WTC11 (cell line): ENCODE results near the gene UBAP2. TPM values are rescaled to one million over a fixed set of nuclear protein-coding genes. Genes with fewer than 3 reads are reported as not detected.
A peak's percentile ranks its signal among the peaks of the same experiment; 100 is the strongest.

ENCODE experiments used
- ATF6 ChIP-seq: sonication (generic); formaldehyde crosslinking; IDR thresholded peaks from 2 replicates; pipeline ENCODE4 v1.8.1; 2023; ENCODE audit warnings: mild to moderate bottlenecking, missing genetic modification reagents
- E2F4 ChIP-seq: sonication (generic); formaldehyde crosslinking; IDR thresholded peaks from 2 replicates; pipeline ENCODE4 v1.8.1; 2022; ENCODE audit warnings: low read depth, mild to moderate bottlenecking, moderate library complexity, missing genetic modification reagents, borderline replicate concordance
- ELF4 ChIP-seq: sonication (generic); formaldehyde crosslinking; IDR thresholded peaks from 2 replicates; pipeline ENCODE4 v1.8.1; 2022; ENCODE audit warnings: low read depth, mild to moderate bottlenecking, moderate library complexity, missing genetic modification reagents
- EMX1 ChIP-seq: fragments of 250-450 bp; sonication (Bioruptor Pico); IDR thresholded peaks from 2 replicates; pipeline ENCODE4 v1.8.0; 2021; ENCODE audit warnings: mild to moderate bottlenecking
- ETV6 ChIP-seq: sonication (generic); formaldehyde crosslinking; IDR thresholded peaks from 2 replicates; pipeline ENCODE4 v1.8.1; 2022; ENCODE audit warnings: mild to moderate bottlenecking, missing genetic modification reagents
- GTF2I ChIP-seq: fragments of 250-450 bp; sonication (Bioruptor Pico); conservative IDR thresholded peaks from 2 replicates; pipeline ENCODE4 v1.4.0; 2021; ENCODE audit warnings: mild to moderate bottlenecking
- MLX ChIP-seq: sonication (generic); formaldehyde crosslinking; IDR thresholded peaks from 2 replicates; pipeline ENCODE4 v1.8.1; 2023; ENCODE audit warnings: mild to moderate bottlenecking, missing genetic modification reagents, moderate library complexity
- MXD4 ChIP-seq: fragments of 250-450 bp; sonication (Bioruptor Pico); IDR thresholded peaks from 2 replicates; pipeline ENCODE4 v1.8.0; 2021; ENCODE audit warnings: mild to moderate bottlenecking, moderate library complexity, borderline replicate concordance
- MYBL2 ChIP-seq: sonication (generic); formaldehyde crosslinking; IDR thresholded peaks from 2 replicates; pipeline ENCODE4 v1.8.1; 2023; ENCODE audit warnings: mild to moderate bottlenecking, moderate library complexity, missing genetic modification reagents
- NFATC4 ChIP-seq: fragments of 250-450 bp; sonication (Bioruptor Pico); IDR thresholded peaks from 2 replicates; pipeline ENCODE4 v1.9.0; 2021; ENCODE audit warnings: mild to moderate bottlenecking
- NR1H2 ChIP-seq: sonication (generic); formaldehyde crosslinking; IDR thresholded peaks from 2 replicates; pipeline ENCODE4 v1.9.0; 2021; ENCODE audit warnings: mild to moderate bottlenecking, moderate library complexity, missing genetic modification reagents
- RORB ChIP-seq: fragments of 250-450 bp; sonication (Bioruptor Pico); IDR thresholded peaks from 2 replicates; pipeline ENCODE4 v1.9.0; 2021; ENCODE audit warnings: mild to moderate bottlenecking
- STAT6 ChIP-seq: sonication (generic); formaldehyde crosslinking; conservative IDR thresholded peaks from 2 replicates; pipeline ENCODE4 v1.8.1; 2023; ENCODE audit warnings: mild to moderate bottlenecking, low read depth, missing genetic modification reagents, moderate library complexity
- TEAD4 ChIP-seq: sonication (generic); formaldehyde crosslinking; IDR thresholded peaks from 2 replicates; pipeline ENCODE4 v1.8.0; 2022; ENCODE audit warnings: mild to moderate bottlenecking, missing genetic modification reagents
- USF2 ChIP-seq: sonication (generic); formaldehyde crosslinking; IDR thresholded peaks from 2 replicates; pipeline ENCODE4 v1.8.1; 2023; ENCODE audit warnings: mild to moderate bottlenecking, missing genetic modification reagents, moderate library complexity
- ZBTB21 ChIP-seq: sonication (generic); formaldehyde crosslinking; IDR thresholded peaks from 2 replicates; pipeline ENCODE4 v1.8.1; 2023; ENCODE audit warnings: mild to moderate bottlenecking, missing genetic modification reagents, borderline replicate concordance
- ZNF317 ChIP-seq: sonication (generic); formaldehyde crosslinking; IDR thresholded peaks from 2 replicates; pipeline ENCODE4 v1.8.1; 2023; ENCODE audit warnings: low read depth, mild to moderate bottlenecking, moderate library complexity, missing genetic modification reagents, borderline replicate concordance
- ZNF396 ChIP-seq: fragments of 250-450 bp; sonication (Bioruptor Pico); IDR thresholded peaks from 2 replicates; pipeline ENCODE4 v1.8.0; 2021; ENCODE audit warnings: mild to moderate bottlenecking, moderate library complexity, borderline replicate concordance
- ZNF423 ChIP-seq: fragments of 250-450 bp; sonication (Bioruptor Pico); IDR thresholded peaks from 2 replicates; pipeline ENCODE4 v2.1.2; 2022; ENCODE audit warnings: mild to moderate bottlenecking, moderate library complexity
- ZNF671 ChIP-seq: fragments of 250-450 bp; sonication (Bioruptor Pico); IDR thresholded peaks from 2 replicates; pipeline ENCODE4 v1.8.0; 2021; ENCODE audit warnings: mild to moderate bottlenecking
- total RNA-seq: library from RNA; stranded (reverse); gene quantifications from 3 replicates; pipeline ENCODE4 v1.2.3, GENCODE V29; 2021
- TF ChIP-seq, protein P1 (sequence below): sonication (generic); formaldehyde crosslinking; conservative IDR thresholded peaks from 2 replicates; pipeline ENCODE4 v1.8.1; 2022; ENCODE audit warnings: mild to moderate bottlenecking, missing genetic modification reagents
- TF ChIP-seq, protein P2 (sequence below): sonication (generic); formaldehyde crosslinking; IDR thresholded peaks from 2 replicates; pipeline ENCODE4 v1.8.0; 2022; ENCODE audit warnings: mild to moderate bottlenecking, missing genetic modification reagents
- TF ChIP-seq, protein P3 (sequence below): sonication (generic); formaldehyde crosslinking; IDR thresholded peaks from 2 replicates; pipeline ENCODE4 v1.8.1; 2022; ENCODE audit warnings: mild to moderate bottlenecking, missing genetic modification reagents, moderate library complexity, borderline replicate concordance
- TF ChIP-seq, protein P4 (sequence below): sonication (generic); formaldehyde crosslinking; IDR thresholded peaks from 2 replicates; pipeline ENCODE4 v1.8.0; 2023; ENCODE audit warnings: mild to moderate bottlenecking, missing genetic modification reagents

UBAP2 gene
- total RNA-seq, 1 experiment from 2014 or later, result 63.9 TPM

DNA sequence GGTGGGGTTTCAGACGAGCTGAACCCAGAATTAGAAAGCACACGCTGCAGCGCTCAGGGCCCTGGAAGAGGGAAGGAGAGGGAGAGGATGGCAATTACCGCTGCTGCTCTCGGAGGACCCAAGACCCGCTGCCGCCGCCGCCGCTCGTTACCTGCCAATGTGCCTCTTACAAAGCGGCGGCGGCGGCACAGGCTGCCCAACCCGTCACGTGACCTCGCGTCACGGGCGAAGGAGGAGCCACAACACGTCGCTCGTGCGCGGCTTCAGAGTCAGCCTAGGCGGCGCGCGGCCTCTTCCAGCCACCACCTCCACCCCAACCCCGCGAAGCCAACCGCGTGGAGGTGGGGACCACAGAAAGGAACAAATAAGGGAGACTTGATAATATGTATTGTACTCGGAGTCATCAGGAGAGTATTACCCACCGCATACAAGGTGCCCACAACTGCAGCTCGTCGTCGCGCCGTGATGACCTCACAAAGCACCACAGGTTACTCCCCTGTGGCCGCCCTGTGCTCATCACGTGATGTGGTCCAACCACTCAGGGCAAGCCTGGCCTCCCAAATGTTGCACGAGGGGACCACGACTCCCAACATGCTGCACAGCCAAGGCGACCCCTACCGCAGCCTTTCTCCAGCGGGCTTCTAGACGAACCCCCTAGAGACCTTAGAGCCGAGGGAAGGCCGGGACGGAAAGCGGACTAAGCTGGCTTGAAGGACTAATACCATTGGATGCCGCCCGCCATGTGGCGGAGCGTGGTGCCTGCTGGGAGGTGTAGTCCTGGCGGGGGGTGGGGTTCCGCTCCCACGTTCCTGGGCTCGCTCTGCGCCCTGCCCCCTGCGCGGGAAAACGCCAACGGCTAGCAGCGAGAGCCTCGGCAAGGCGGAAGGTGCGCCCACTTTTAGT lies at the start of gene UBAP2 (continued):
- TF ChIP-seq E2F4 (peak; percentile 92), RORB (CRISPR knock-in tag) (no peak), ZNF317 (CRISPR knock-in tag) (no peak), STAT6 (CRISPR knock-in tag) (no peak), NFATC4 (CRISPR knock-in tag) (no peak), ZNF671 (no peak), ETV6 (CRISPR knock-in tag) (peak; percentile 77), GTF2I (CRISPR knock-in tag) (no peak), MXD4 (CRISPR knock-in tag) (no peak), NR1H2 (CRISPR knock-in tag) (no peak), TEAD4 (CRISPR knock-in tag) (peak; percentile 8; the same call in 1 of the 2 replicates), USF2 (CRISPR knock-in tag) (peak; percentile 94), ATF6 (CRISPR knock-in tag) (no peak), ZBTB21 (CRISPR knock-in tag) (peak; percentile 68; the same call in 1 of the 2 replicates), EMX1 (CRISPR knock-in tag) (no peak), ELF4 (CRISPR knock-in tag) (no peak), MLX (CRISPR knock-in tag) (no peak), ZNF423 (CRISPR knock-in tag) (no peak), MYBL2 (CRISPR knock-in tag) (peak; percentile 96), ZNF396 (CRISPR knock-in tag) (no peak)
- TF ChIP-seq, protein P1, sequence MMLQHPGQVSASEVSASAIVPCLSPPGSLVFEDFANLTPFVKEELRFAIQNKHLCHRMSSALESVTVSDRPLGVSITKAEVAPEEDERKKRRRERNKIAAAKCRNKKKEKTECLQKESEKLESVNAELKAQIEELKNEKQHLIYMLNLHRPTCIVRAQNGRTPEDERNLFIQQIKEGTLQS (CRISPR knock-in tag), result no peak
- TF ChIP-seq, protein P2, sequence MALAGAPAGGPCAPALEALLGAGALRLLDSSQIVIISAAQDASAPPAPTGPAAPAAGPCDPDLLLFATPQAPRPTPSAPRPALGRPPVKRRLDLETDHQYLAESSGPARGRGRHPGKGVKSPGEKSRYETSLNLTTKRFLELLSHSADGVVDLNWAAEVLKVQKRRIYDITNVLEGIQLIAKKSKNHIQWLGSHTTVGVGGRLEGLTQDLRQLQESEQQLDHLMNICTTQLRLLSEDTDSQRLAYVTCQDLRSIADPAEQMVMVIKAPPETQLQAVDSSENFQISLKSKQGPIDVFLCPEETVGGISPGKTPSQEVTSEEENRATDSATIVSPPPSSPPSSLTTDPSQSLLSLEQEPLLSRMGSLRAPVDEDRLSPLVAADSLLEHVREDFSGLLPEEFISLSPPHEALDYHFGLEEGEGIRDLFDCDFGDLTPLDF (CRISPR knock-in tag), result peak; percentile 78; the same call in 1 of the 2 replicates
- TF ChIP-seq, protein P3, sequence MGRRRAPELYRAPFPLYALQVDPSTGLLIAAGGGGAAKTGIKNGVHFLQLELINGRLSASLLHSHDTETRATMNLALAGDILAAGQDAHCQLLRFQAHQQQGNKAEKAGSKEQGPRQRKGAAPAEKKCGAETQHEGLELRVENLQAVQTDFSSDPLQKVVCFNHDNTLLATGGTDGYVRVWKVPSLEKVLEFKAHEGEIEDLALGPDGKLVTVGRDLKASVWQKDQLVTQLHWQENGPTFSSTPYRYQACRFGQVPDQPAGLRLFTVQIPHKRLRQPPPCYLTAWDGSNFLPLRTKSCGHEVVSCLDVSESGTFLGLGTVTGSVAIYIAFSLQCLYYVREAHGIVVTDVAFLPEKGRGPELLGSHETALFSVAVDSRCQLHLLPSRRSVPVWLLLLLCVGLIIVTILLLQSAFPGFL (CRISPR knock-in tag), result no peak
- TF ChIP-seq, protein P4, sequence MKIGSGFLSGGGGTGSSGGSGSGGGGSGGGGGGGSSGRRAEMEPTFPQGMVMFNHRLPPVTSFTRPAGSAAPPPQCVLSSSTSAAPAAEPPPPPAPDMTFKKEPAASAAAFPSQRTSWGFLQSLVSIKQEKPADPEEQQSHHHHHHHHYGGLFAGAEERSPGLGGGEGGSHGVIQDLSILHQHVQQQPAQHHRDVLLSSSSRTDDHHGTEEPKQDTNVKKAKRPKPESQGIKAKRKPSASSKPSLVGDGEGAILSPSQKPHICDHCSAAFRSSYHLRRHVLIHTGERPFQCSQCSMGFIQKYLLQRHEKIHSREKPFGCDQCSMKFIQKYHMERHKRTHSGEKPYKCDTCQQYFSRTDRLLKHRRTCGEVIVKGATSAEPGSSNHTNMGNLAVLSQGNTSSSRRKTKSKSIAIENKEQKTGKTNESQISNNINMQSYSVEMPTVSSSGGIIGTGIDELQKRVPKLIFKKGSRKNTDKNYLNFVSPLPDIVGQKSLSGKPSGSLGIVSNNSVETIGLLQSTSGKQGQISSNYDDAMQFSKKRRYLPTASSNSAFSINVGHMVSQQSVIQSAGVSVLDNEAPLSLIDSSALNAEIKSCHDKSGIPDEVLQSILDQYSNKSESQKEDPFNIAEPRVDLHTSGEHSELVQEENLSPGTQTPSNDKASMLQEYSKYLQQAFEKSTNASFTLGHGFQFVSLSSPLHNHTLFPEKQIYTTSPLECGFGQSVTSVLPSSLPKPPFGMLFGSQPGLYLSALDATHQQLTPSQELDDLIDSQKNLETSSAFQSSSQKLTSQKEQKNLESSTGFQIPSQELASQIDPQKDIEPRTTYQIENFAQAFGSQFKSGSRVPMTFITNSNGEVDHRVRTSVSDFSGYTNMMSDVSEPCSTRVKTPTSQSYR (CRISPR knock-in tag), result peak; percentile 75; the same call in 1 of the 2 replicates
